Endothelial cell (in vitro differentiated cells): ENCODE measurements around the gene TNNI2. TPM values are rescaled to one million over a fixed set of nuclear protein-coding genes. Genes with fewer than 3 reads are reported as not detected.
"Not testable (repeated sequence)": the region's sequence is repeated elsewhere in the genome, so short reads cannot be mapped to it uniquely, and the experiment has no call there.

Source experiments
- DNase-seq: peaks from one replicate; pipeline ENCODE4 v3.0.0; 2021; ENCODE audit warnings: low spot score
- H3K27ac Mint-ChIP-seq: one replicate; pipeline ENCODE4 v1.8.0; 2021; ENCODE audit warnings: mixed read lengths, inconsistent platforms; ENCODE audit not compliant: unreplicated experiment
- H3K27me3 Mint-ChIP-seq: one replicate; pipeline ENCODE4 v1.8.0; 2021; ENCODE audit warnings: mild to moderate bottlenecking, moderate library complexity, mixed read lengths, inconsistent platforms; ENCODE audit not compliant: unreplicated experiment
- H3K36me3 Mint-ChIP-seq: one replicate; pipeline ENCODE4 v1.8.0; 2021; ENCODE audit warnings: mild to moderate bottlenecking, low read depth, mixed read lengths, inconsistent platforms; ENCODE audit not compliant: unreplicated experiment
- H3K4me1 Mint-ChIP-seq: one replicate; pipeline ENCODE4 v1.8.0; 2021; ENCODE audit warnings: mild to moderate bottlenecking, mixed read lengths, inconsistent platforms; ENCODE audit not compliant: unreplicated experiment
- H3K4me3 Mint-ChIP-seq: one replicate; pipeline ENCODE4 v1.8.0; 2021; ENCODE audit warnings: mild to moderate bottlenecking, mixed read lengths, inconsistent platforms; ENCODE audit not compliant: unreplicated experiment
- H3K9me3 Mint-ChIP-seq: one replicate; pipeline ENCODE4 v1.8.0; 2021; ENCODE audit warnings: mixed read lengths, inconsistent platforms; ENCODE audit not compliant: unreplicated experiment
- total RNA-seq: library from RNA; stranded (reverse); fragmentation: NEBNext Ultra II Directional; extraction: Animal tissue kit (Norgen Biotek cat#: 25700); gene quantifications from one replicate; pipeline ENCODE4 v1.2.1, GENCODE V29; 2021; ENCODE audit not compliant: unreplicated experiment
- TF ChIP-seq, protein P1 (sequence below): fragments of 200-600 bp; sonication (generic); IDR thresholded peaks from one replicate; pipeline ENCODE4 v1.5.0; 2021; ENCODE audit warnings: antibody characterized with exemption; ENCODE audit not compliant: unreplicated experiment

Gene TNNI2
- total RNA-seq, 1 donor from 2014 or later = not detected

DNA sequence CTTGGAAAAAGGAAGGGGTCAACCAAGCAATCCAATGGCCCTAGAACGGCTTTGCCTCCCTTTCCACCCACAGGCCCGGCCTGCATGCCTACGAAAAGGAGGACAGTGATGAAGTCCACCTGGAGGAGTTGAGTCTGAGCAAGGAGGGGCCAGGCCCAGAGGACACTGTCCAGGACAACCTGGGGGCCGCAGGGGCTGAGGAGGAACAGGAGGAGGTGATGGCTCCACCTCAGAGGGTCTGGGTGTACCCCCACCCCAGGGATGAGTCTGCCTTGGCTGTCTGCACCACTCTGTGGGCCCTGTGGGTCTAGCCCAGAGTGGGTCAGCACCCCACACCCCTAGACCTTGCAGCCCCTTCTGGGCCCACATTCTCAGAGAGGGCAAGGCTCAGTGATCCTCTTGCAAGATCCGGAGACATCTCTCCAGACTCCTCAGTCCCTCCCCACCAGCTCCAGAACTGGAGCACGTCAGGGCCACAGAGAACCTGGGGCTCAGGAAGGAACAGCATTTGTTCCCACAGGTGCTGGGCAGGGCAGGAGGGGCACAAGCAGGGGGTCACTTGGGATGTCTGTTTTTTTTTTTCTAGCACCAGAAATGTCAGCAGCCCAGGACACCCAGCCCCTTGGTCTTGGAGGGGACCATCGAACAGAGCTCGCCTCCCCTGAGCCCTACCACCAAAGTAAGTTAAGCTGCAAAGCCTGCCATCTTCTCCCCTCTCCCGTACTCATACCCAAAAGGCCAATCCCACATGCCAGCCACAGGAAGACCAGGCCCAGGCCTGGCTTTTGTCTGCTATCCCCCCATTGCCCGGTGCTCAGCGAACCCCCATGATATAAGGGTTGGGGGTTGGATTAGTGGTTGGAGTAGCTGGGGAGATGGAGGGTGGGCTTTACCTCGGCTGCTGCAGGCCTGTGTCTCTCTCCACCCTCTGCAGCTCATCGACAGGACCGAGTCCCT lies 44.8 kb downstream of the TNNI2 start:
- TF ChIP-seq, protein P1, sequence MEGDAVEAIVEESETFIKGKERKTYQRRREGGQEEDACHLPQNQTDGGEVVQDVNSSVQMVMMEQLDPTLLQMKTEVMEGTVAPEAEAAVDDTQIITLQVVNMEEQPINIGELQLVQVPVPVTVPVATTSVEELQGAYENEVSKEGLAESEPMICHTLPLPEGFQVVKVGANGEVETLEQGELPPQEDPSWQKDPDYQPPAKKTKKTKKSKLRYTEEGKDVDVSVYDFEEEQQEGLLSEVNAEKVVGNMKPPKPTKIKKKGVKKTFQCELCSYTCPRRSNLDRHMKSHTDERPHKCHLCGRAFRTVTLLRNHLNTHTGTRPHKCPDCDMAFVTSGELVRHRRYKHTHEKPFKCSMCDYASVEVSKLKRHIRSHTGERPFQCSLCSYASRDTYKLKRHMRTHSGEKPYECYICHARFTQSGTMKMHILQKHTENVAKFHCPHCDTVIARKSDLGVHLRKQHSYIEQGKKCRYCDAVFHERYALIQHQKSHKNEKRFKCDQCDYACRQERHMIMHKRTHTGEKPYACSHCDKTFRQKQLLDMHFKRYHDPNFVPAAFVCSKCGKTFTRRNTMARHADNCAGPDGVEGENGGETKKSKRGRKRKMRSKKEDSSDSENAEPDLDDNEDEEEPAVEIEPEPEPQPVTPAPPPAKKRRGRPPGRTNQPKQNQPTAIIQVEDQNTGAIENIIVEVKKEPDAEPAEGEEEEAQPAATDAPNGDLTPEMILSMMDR = no peak
- Mint-ChIP-seq H3K4me3 (no peak overlapping the region), H3K27ac (no peak overlapping the region), H3K4me1 (no peaks in the 10 kb centered on the region), H3K36me3 (no peaks in the 10 kb centered on the region), H3K9me3 (no peaks in the 10 kb centered on the region), H3K27me3 (peaks cover 5% of the 10 kb centered on the region)
- no peak for DNase-seq

DNA sequence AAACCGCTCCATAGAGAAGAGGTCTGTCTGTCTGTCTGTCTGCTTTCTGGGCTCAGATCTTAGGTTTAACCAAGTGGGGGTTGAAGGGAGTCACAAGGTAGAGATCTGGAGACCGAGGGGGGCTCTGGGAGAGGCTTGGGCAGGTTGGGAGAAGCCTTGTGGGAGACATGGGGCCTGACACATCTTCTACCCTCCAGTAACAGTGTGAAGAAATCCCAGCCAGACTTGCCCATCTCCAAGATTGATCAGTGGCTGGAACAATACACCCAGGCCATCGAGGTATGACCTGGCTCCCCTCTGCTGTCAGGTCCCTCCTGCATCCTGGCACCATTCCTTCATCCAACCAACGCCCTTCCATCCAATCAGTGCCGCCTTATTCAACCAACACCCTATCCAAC lies 45.5 kb downstream of the TNNI2 start:
- H3K4me1 Mint-ChIP-seq = no peaks in the 10 kb centered on the region
- DNase-seq = no peak
- H3K9me3 Mint-ChIP-seq = no peaks in the 10 kb centered on the region
- TF ChIP-seq, protein P1 = no peak
- no peak overlapping the region for H3K4me3 Mint-ChIP-seq
- peaks cover 5% of the 10 kb centered on the region for H3K27me3 Mint-ChIP-seq
- H3K36me3 Mint-ChIP-seq = no peaks in the 10 kb centered on the region
- no peak overlapping the region for H3K27ac Mint-ChIP-seq

DNA sequence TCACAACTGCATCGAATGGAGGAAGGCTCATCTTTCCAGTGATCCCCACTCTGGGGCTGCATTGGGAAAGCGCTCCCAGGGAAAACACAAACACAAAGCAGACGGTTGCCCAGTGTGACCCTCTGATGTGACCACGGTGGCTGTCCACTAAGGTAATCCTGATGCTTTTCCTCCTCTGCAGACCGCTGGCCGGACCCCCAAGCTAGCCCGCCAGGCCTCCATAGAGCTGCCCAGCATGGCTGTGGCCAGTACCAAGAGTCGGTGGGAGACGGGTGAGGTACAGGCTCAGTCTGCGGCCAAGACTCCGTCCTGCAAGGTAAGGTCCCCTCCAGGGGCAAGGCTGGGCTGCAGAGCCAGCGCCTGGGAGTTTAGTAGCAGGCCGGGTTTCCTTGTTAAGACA lies 47.8 kb downstream of the TNNI2 start:
- not testable (repeated sequence) for H3K27me3 Mint-ChIP-seq, H3K36me3 Mint-ChIP-seq, H3K4me1 Mint-ChIP-seq, H3K4me3 Mint-ChIP-seq, DNase-seq, H3K9me3 Mint-ChIP-seq, H3K27ac Mint-ChIP-seq

DNA sequence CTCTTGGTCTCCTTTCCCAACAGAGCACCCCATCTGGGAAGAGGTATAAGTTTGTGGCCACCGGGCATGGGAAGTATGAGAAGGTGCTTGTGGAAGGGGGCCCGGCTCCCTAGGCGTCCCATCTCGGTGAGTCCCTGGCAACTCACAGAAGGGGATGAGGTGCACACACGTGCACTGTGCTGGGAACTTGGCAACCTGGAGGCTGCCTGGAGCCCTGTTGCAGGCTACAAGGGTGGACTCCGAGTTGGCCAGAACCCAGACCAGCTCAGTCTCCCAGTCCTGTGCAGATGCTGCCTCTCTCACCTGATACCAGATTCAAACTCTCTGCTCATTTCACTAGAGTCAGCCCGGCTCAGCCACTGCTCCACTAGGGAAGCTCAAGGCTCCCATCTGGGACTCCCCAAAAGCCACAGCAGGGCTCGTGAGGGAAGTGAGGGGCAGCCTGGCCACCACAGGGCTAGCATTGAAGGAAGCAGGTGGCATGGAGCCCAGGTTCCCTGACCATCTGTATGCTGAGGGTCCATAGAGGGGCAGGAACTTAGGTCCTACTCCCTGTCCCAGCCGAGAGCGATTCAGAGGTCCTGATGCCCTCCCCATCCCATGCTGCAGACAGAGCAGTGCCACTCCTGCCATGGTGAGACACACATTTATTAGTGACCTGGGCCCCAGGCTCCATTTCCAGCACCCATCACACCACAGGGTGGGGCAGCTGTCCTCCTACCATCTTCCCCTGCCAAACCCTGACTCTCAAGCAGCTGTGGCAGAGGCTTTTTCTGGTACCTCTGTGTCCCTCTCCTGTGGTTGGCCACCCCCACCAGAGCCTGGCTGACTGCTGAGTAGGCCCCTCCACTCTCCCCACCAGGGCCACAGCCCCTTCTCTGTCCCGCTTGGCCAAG lies 48.9 kb downstream of the TNNI2 start:
- TF ChIP-seq, protein P1 = no peak
- H3K4me3 Mint-ChIP-seq = no peak overlapping the region
- no peaks in the 10 kb centered on the region for H3K4me1 Mint-ChIP-seq
- DNase-seq = no peak
- H3K9me3 Mint-ChIP-seq = no peaks in the 10 kb centered on the region
- H3K36me3 Mint-ChIP-seq = no peaks in the 10 kb centered on the region
- H3K27me3 Mint-ChIP-seq = peaks cover 5% of the 10 kb centered on the region
- H3K27ac Mint-ChIP-seq = no peak overlapping the region

DNA sequence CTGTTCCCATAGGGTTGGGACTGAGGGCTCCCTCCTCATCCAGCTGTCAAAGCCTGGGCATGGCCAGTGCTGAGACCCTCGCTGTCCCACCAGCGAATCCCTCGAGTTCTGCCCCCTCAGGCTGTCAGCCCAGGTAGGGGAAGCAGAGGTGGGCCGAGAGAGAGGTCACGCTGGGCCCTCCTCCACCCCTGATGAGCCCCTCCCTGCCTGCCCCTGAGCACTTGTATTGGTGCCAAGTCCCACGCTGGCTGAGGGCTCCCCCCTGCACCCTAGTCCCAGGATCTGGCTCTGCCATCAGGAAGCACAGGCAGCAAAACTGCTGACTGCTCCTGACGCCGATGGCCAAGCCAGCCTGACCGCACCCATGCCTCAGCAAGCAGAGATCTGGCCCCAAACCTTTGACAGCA lies 49.6 kb downstream of the TNNI2 start:
- TF ChIP-seq, protein P1 = no peak
- H3K27ac Mint-ChIP-seq = no peak overlapping the region
- H3K27me3 Mint-ChIP-seq = peaks cover 5% of the 10 kb centered on the region
- no peak overlapping the region for H3K4me3 Mint-ChIP-seq
- H3K4me1 Mint-ChIP-seq = no peaks in the 10 kb centered on the region
- no peak for DNase-seq
- no peaks in the 10 kb centered on the region for H3K9me3 Mint-ChIP-seq
- H3K36me3 Mint-ChIP-seq = no peaks in the 10 kb centered on the region
